Activated naive CD4-positive, alpha-beta T cell treated with Interleukin-2 at 50 U/mL for 16 hours (primary cell): ENCODE results near the gene OR2T29.
"Not testable (repeated sequence)": the region's sequence is repeated elsewhere in the genome, so short reads cannot be mapped to it uniquely, and the experiment has no call there.

ENCODE experiments used
- DNase-seq: peaks from one replicate; pipeline ENCODE4 v3.0.0-alpha.2; 2020

Gene OR2T29

GRCh38 chr1:248562672-248563071 lies at the start of gene OR2T29:
Gene OR2T29, minus strand, starts transcription at chr1:248562772. Its CDS starts 3,281 bp downstream, at chr1:248559491.
- not testable (repeated sequence) for DNase-seq

GRCh38 chr1:248611883-248612414 lies 49.4 kb upstream of the OR2T29 start:
- no peak for DNase-seq

- no peak for DNase-seq
These were observed 47.7 kb upstream of the OR2T29 start for GRCh38 chr1:248610301-248610700.

- DNase-seq: no peak
These were observed 36.8 kb upstream of the OR2T29 start for GRCh38 chr1:248599396-248599795.

GRCh38 chr1:248597589-248597988 lies 35.0 kb upstream of the OR2T29 start, which contains the start of gene OR2T10:
Gene OR2T10, minus strand, starts transcription at chr1:248597700. Its CDS starts 3,932 bp downstream, at chr1:248593768.
- no peak for DNase-seq

GRCh38 chr1:248596615-248597014 lies 34.0 kb upstream of the OR2T29 start:
- DNase-seq: no peak

- DNase-seq: no peak
These were observed 30.7 kb upstream of the OR2T29 start for GRCh38 chr1:248593226-248593625.

GRCh38 chr1:248592655-248593054 lies 30.1 kb upstream of the OR2T29 start:
- no peak for DNase-seq

- DNase-seq: no peak
These were observed 27.5 kb upstream of the OR2T29 start for GRCh38 chr1:248590055-248590454.

- DNase-seq: no peak
These were observed 26.8 kb upstream of the OR2T29 start for GRCh38 chr1:248589334-248589733.

GRCh38 chr1:248585266-248585665 lies 22.7 kb upstream of the OR2T29 start:
- no peak for DNase-seq

GRCh38 chr1:248576260-248576980 lies 13.8 kb upstream of the OR2T29 start:
- DNase-seq: no peak

GRCh38 chr1:248574657-248575056 lies 12.1 kb upstream of the OR2T29 start, which contains the start of gene OR2T34:
Gene OR2T34, minus strand, starts transcription at chr1:248574757. Its CDS starts 0 bp downstream, at chr1:248574757.
- not testable (repeated sequence) for DNase-seq

GRCh38 chr1:248573856-248574255 lies 11.3 kb upstream of the OR2T29 start:
- not testable (repeated sequence) for DNase-seq

- not testable (repeated sequence) for DNase-seq
These were observed 9.5 kb upstream of the OR2T29 start for GRCh38 chr1:248572049-248572448.

- DNase-seq: not testable (repeated sequence)
These were observed 8.2 kb upstream of the OR2T29 start for GRCh38 chr1:248570811-248571210.

GRCh38 chr1:248569049-248569448 lies 6.5 kb upstream of the OR2T29 start:
- not testable (repeated sequence) for DNase-seq

GRCh38 chr1:248565530-248566373 lies 3.2 kb upstream of the OR2T29 start:
- DNase-seq: not testable (repeated sequence)

- not testable (repeated sequence) for DNase-seq
These were observed 11.5 kb downstream of the OR2T29 start for GRCh38 chr1:248551027-248551426.

GRCh38 chr1:248547383-248547782 lies 15.2 kb downstream of the OR2T29 start:
- DNase-seq: not testable (repeated sequence)

- not testable (repeated sequence) for DNase-seq
These were observed 25.1 kb downstream of the OR2T29 start for GRCh38 chr1:248537449-248537848.

- no peak for DNase-seq
These were observed 40.7 kb downstream of the OR2T29 start for GRCh38 chr1:248521856-248522255.

- not testable (repeated sequence) for DNase-seq
These were observed 52.4 kb downstream of the OR2T29 start for GRCh38 chr1:248510217-248510616.
